Smooth muscle cell (in vitro differentiated cells): ENCODE data around the gene SH3D19. TPM values are rescaled to one million over a fixed set of nuclear protein-coding genes. Genes with fewer than 3 reads are reported as not detected.

ENCODE experiments used
- DNase-seq: peaks from one replicate; lab custom pipeline; 2025; ENCODE audit not compliant: unreplicated experiment; lab: John Stamatoyannopoulos, UW
- H2AFZ ChIP-seq: fragments of 200-600 bp; sonication (generic); 2 replicates; pipeline ENCODE4 v1.6.0; 2016; ENCODE audit warnings: antibody characterized with exemption, low read depth, mild to moderate bottlenecking
- H3F3A ChIP-seq: fragments of 200-600 bp; sonication (generic); 2 replicates; pipeline ENCODE4 v1.6.0; 2017; ENCODE audit warnings: antibody characterized with exemption, low read depth
- H3K27ac ChIP-seq: fragments of 200-600 bp; sonication (generic); 2 replicates; pipeline ENCODE4 v1.5.1; 2016; ENCODE audit warnings: low read depth, mild to moderate bottlenecking
- H3K27me3 ChIP-seq: fragments of 200-600 bp; sonication (generic); 2 replicates; pipeline ENCODE4 v1.6.1; 2016; ENCODE audit warnings: low read depth, mild to moderate bottlenecking
- H3K36me3 ChIP-seq: fragments of 200-600 bp; sonication (generic); 2 replicates; pipeline ENCODE4 v1.5.1; 2016; ENCODE audit warnings: low read depth
- H3K4me1 ChIP-seq: fragments of 200-600 bp; sonication (generic); 2 replicates; pipeline ENCODE4 v1.5.1; 2016; ENCODE audit warnings: low read depth
- H3K4me2 ChIP-seq: fragments of 200-600 bp; sonication (generic); 2 replicates; pipeline ENCODE4 v1.6.0; 2016; ENCODE audit warnings: mild to moderate bottlenecking
- H3K4me3 ChIP-seq: fragments of 200-600 bp; sonication (generic); 2 replicates; pipeline ENCODE4 v1.5.1; 2016; ENCODE audit warnings: mild to moderate bottlenecking
- H3K79me2 ChIP-seq: fragments of 200-600 bp; sonication (generic); 2 replicates; pipeline ENCODE4 v1.6.0; 2016; ENCODE audit warnings: low read depth, mild to moderate bottlenecking
- H3K9ac ChIP-seq: fragments of 200-600 bp; sonication (generic); 2 replicates; pipeline ENCODE4 v1.6.0; 2016; ENCODE audit warnings: low read depth
- H3K9me3 ChIP-seq: fragments of 200-600 bp; sonication (generic); replicated peaks from 2 replicates; pipeline ENCODE4 v1.5.1; 2016; ENCODE audit warnings: low read depth
- H4K20me1 ChIP-seq: fragments of 200-600 bp; sonication (generic); 2 replicates; pipeline ENCODE4 v1.6.0; 2016; ENCODE audit warnings: low read depth
- WGBS: methylation state at CpG from one replicate; pipeline ENCODE4 v1.1.7; 2016; ENCODE audit warnings: low lambda C conversion rate; 5-methylcytosine and 5-hydroxymethylcytosine counted together
- polyA plus RNA-seq: library from polyadenylated mRNA; unstranded; fragments of >200 nt; fragmentation: Nextera tagmentation; extraction: Ambion mirVana; gene quantifications from 2 replicates; pipeline ENCODE4 v1.2.1, GENCODE V29; 2016
- total RNA-seq: library from RNA; depleted of rRNA; stranded (reverse); fragments of >200 nt; gene quantifications from 2 replicates; pipeline ENCODE4 v1.2.3, GENCODE V29; 2014
- TF ChIP-seq, protein P1 (sequence below): fragments of 200-600 bp; sonication (generic); IDR thresholded peaks from 2 replicates; pipeline ENCODE4 v1.5.1; 2017; ENCODE audit warnings: borderline replicate concordance, mild to moderate bottlenecking, antibody characterized with exemption; ENCODE audit not compliant: insufficient read depth, poor library complexity, severe bottlenecking

The SH3D19 gene
- total and polyA plus RNA-seq, 2 experiments from 2014 or later: 7.9 to 20.3 TPM

DNA sequence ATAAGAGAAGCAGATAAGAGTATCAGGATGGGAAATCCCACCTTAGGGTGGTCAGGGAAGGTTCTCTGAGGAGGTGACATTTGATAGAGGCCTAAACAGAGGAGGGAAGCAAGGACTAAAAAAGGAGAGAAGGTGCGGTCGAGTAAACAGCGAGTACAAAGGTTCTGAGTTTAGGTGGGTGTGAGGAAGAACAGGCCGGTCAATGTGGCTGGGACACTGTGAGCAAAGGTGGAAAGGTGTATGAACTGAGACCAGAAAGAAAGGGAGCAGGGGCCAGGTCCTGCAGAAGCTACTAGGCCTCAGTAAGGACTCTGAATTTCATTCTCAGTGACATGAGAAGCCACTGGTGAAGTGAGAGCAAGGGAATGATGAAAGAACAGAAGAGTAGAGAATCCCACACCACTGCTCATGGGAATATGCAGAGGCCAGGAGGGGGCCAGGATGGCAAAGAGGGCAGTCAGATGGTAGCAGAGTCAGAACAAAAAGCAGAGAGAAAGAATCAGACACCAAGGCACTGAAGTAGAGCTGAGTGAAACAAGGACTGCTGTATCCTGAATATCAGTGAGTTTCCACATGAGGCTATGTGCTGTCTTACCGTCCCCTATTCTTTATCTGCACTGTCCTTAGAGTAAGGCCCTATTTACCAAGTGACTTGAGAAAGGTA, 30.4 kb downstream of the SH3D19 start:
- H3K4me3 ChIP-seq: no peak overlapping the region

DNA sequence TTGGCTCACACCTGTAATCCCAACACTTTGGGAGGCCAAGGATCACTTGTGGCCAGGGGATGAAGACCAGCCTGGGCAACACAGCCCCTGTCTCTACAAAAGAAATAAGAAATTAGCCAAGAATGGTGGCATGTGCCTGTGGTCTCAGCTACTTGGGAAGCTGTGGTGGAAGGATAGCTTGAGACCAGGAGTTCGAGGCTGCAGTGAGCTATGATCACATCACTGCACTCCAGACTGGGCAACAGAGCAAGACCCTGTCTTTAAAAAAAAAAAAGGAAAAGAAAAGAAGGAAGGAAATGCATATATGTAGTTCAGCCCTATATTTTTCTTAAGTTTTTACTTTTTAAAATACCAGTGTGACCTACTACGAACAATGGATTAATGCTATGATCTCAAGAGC, 33.4 kb downstream of the SH3D19 start:
- no peaks in the 10 kb centered on the region for H3K4me1 ChIP-seq
- no peaks in the 10 kb centered on the region for H3F3A ChIP-seq
- no peaks in the 10 kb centered on the region for H3K36me3 ChIP-seq
- no peak overlapping the region for H2AFZ ChIP-seq
- H3K27me3 ChIP-seq: no peaks in the 10 kb centered on the region
- DNase-seq: no peak
- peaks cover 6% of the 10 kb centered on the region for H3K79me2 ChIP-seq
- WGBS: 98% methylated on average over 2 of the region's 2 CpGs
- no peaks in the 10 kb centered on the region for H3K9me3 ChIP-seq
- H3K4me3 ChIP-seq: no peak overlapping the region
- H4K20me1 ChIP-seq: peaks cover 2% of the 10 kb centered on the region
- H3K9ac ChIP-seq: no peak overlapping the region
- H3K27ac ChIP-seq: no peak overlapping the region
- no peak overlapping the region for H3K4me2 ChIP-seq
- TF ChIP-seq, protein P1, sequence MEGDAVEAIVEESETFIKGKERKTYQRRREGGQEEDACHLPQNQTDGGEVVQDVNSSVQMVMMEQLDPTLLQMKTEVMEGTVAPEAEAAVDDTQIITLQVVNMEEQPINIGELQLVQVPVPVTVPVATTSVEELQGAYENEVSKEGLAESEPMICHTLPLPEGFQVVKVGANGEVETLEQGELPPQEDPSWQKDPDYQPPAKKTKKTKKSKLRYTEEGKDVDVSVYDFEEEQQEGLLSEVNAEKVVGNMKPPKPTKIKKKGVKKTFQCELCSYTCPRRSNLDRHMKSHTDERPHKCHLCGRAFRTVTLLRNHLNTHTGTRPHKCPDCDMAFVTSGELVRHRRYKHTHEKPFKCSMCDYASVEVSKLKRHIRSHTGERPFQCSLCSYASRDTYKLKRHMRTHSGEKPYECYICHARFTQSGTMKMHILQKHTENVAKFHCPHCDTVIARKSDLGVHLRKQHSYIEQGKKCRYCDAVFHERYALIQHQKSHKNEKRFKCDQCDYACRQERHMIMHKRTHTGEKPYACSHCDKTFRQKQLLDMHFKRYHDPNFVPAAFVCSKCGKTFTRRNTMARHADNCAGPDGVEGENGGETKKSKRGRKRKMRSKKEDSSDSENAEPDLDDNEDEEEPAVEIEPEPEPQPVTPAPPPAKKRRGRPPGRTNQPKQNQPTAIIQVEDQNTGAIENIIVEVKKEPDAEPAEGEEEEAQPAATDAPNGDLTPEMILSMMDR: no peak

More for the DNA sequence above, 30.4 kb downstream of the SH3D19 start:
- peaks cover 7% of the 10 kb centered on the region for H3K79me2 ChIP-seq
- H3K4me2 ChIP-seq: no peak overlapping the region
- 95% methylated on average over 5 of the region's 5 CpGs for WGBS
- H3K27ac ChIP-seq: no peak overlapping the region
- no peak overlapping the region for H2AFZ ChIP-seq
- no peaks in the 10 kb centered on the region for H3K4me1 ChIP-seq
- H3F3A ChIP-seq: no peaks in the 10 kb centered on the region
- H3K27me3 ChIP-seq: no peaks in the 10 kb centered on the region
- H3K36me3 ChIP-seq: no peaks in the 10 kb centered on the region
- TF ChIP-seq, protein P1: no peak
- H3K9ac ChIP-seq: no peak overlapping the region
- H3K9me3 ChIP-seq: no peaks in the 10 kb centered on the region
- peaks cover 5% of the 10 kb centered on the region for H4K20me1 ChIP-seq
- DNase-seq: no peak

DNA sequence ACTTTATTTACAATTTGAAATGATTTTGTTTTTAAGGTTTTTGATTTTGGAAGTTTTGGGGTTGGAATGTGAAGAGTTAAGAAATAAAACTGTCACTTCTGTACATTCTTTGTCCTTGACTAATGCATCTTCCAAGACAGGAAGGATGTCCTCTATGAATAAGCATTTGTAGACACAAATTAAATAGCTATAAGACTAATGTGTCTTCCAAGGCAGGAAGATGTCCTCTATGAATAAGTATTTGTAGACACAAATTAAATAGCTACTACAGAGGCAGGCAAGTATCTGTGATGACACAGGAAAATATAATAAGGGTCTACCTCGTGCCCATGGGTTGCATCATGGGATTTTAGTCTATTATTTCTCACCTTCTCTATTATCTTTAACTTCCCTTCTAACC, 33.9 kb downstream of the SH3D19 start:
- Histone ChIP-seq H3K79me2 (peaks cover 6% of the 10 kb centered on the region), H4K20me1 (no peaks in the 10 kb centered on the region), H2AFZ (no peak overlapping the region), H3K9me3 (no peaks in the 10 kb centered on the region), H3F3A (no peaks in the 10 kb centered on the region), H3K9ac (no peak overlapping the region), H3K4me1 (no peaks in the 10 kb centered on the region), H3K4me3 (no peak overlapping the region), H3K36me3 (no peaks in the 10 kb centered on the region), H3K4me2 (no peak overlapping the region), H3K27ac (no peak overlapping the region), H3K27me3 (no peaks in the 10 kb centered on the region)
- TF ChIP-seq, protein P1: no peak
- WGBS: 82% methylated on average over 1 of the region's 1 CpG
- DNase-seq: no peak

DNA sequence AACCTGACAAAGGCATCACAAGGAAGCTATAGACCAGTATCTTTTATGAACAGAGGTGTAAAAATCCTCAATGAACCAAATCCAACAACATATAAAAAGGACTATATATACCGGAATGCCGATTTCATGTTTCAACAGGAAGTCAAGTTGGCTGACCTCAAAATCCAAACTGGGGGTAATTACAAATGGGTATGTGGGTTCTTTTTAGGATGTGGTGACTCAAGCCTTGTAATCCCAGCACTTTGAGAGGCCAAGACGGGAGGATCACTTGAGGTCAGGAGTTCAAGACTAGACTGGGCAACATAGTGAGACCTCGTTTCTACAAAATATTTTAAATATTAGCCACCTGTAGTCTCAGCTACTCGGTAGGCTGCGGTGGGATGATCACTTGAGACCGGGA, 38.0 kb downstream of the SH3D19 start:
- DNase-seq: no peak
- H2AFZ ChIP-seq: no peak overlapping the region
- H3K4me1 ChIP-seq: peaks cover 6% of the 10 kb centered on the region
- TF ChIP-seq, protein P1: no peak
- peaks cover 7% of the 10 kb centered on the region for H3K9me3 ChIP-seq
- H3K27me3 ChIP-seq: no peaks in the 10 kb centered on the region
- no peak overlapping the region for H3K9ac ChIP-seq
- H4K20me1 ChIP-seq: no peaks in the 10 kb centered on the region
- H3K4me2 ChIP-seq: no peak overlapping the region
- H3K36me3 ChIP-seq: no peaks in the 10 kb centered on the region
- 94% methylated on average over 7 of the region's 7 CpGs for WGBS
- H3K79me2 ChIP-seq: peaks cover 6% of the 10 kb centered on the region
- H3K27ac ChIP-seq: no peak overlapping the region
- no peaks in the 10 kb centered on the region for H3F3A ChIP-seq
- H3K4me3 ChIP-seq: no peak overlapping the region
